GM19099 (cell line): Measurements from ENCODE around the gene TRPV2.

Source experiments
- POLR2A ChIP-seq: IDR thresholded peaks from 3 replicates; pipeline ENCODE4 v1.6.1; 2011; ENCODE audit warnings: low read depth; ENCODE audit not compliant: insufficient read length; ENCODE audit errors: extremely low read depth

Gene TRPV2

DNA sequence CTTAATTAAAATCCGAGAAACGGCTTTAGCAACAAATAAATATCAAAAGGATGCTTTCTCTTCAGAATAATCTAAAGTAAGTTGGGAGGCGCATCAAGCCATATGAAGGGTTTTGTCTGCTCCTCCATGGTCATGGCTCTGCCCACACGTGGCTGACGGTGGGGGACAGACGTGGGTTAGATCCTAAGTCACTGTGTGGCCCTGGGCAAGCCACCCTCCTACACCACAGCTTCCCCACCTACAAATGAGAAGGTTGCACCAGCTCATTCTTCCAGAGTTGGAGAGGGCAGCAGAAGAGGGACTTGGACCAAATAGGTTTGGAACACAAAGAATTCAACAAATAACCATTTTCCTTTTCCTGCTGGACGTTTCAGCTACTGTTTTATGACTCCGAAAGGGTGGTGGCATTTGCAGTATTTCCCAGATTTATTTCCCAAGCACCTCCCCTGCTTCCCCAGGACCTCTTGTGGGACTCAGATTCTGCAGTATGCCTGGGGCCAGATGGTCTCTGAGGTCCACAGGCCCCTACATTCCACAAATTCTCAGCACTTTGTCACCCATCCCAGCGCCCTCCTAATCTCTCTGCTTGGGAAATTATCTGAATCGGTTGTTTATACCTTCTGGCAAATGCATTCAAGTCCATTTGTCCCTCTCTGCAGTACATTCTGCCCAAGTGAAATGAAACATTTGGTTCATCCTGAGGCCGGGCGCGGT is 58.8 kb downstream of the TRPV2 start:
- no peak for TF ChIP-seq POLR2A

GRCh38 chr17:16475179-16475704 is 59.9 kb downstream of the TRPV2 start:
- no peak for TF ChIP-seq POLR2A

GRCh38 chr17:16477255-16477654 is 61.9 kb downstream of the TRPV2 start:
- TF ChIP-seq POLR2A = no peak

GRCh38 chr17:16477666-16478065 is 62.3 kb downstream of the TRPV2 start:
- no peak for TF ChIP-seq POLR2A

DNA sequence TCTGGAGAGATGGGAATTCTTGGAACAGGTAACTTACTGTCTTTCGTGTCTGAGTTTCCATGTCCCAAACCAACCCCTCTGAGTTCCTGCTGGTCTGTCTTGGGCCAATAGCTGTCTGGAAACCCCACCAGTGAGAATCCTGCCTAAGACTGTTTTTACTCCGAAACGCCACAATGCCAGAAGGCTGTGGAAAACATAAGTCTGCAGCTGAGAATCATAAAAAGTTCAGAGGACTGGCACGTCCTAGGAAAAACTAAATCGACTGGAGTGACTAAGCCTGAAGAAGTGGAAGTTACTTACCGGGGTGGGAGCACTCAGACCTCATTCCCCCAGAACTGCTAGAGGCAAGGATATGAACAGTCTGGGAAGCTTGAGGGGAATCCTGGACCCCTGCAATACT is 63.3 kb downstream of the TRPV2 start:
- TF ChIP-seq POLR2A = no peak

GRCh38 chr17:16479264-16479663 is 63.9 kb downstream of the TRPV2 start:
- no peak for TF ChIP-seq POLR2A

- TF ChIP-seq POLR2A = no peak
These were observed 65.6 kb downstream of the TRPV2 start for GRCh38 chr17:16480995-16481394.

GRCh38 chr17:16482253-16482652 is 66.9 kb downstream of the TRPV2 start:
- TF ChIP-seq POLR2A = no peak

DNA sequence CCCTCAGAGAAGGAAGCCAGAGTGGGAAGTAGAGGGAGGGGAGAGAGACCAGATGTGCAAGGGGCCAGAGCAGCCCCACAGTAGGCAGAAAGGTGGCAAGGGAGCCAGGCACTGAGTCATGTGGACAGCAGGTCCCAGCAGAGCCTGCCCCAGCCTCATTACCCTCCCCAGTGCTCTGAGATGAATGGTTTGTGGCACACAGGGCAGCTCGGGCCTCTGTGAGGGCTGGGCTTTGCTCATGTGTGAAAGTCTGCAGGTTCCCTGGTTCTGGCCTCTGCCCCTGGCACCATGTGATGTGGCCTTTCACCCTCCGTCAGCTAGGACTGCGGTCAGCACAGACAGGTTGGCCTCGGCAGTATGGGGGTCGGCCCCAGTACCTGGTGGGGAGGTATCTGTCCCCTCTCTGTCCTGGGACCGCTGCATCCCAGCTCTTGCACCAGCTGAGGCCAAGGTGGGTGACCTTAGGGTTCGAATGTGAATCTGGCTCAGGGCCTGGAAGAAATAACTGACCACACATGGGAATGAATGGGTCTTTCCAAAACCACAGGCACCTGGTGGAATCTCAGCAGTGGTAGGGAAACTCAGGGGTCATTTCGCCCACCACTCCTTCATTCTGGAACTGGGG is 67.8 kb downstream of the TRPV2 start:
- TF ChIP-seq POLR2A = no peak

GRCh38 chr17:16484445-16485175 is 69.2 kb downstream of the TRPV2 start:
- TF ChIP-seq POLR2A = no peak
